IPS DF 6.9 (cell line): ENCODE results near the gene BICDL2.
A peak's percentile ranks its signal among the peaks of the same experiment; 100 is the strongest.
"Not testable (repeated sequence)": the region's sequence is repeated elsewhere in the genome, so short reads cannot be mapped to it uniquely, and the experiment has no call there.

Experiments used
- DNase-seq: peaks from one replicate; pipeline ENCODE4 v3.0.0-alpha.2; 2013; ENCODE audit warnings: low read depth, low spot score
- H3K27ac ChIP-seq: one replicate; pipeline ENCODE4 v1.5.1; 2013; ENCODE audit warnings: low read length, control low read depth
- H3K27me3 ChIP-seq: 2 replicates; pipeline ENCODE4 v1.6.1; 2013; ENCODE audit warnings: mild to moderate bottlenecking, low read length; ENCODE audit not compliant: control insufficient read depth, insufficient read depth
- H3K36me3 ChIP-seq: 2 replicates; pipeline ENCODE4 v1.6.1; 2013; ENCODE audit warnings: low read length; ENCODE audit not compliant: control insufficient read depth, insufficient read depth
- H3K4me1 ChIP-seq: 2 replicates; pipeline ENCODE4 v1.6.1; 2013; ENCODE audit warnings: low read length; ENCODE audit not compliant: control insufficient read depth, insufficient read depth
- H3K4me3 ChIP-seq: 2 replicates; pipeline ENCODE4 v1.5.1; 2013; ENCODE audit warnings: mild to moderate bottlenecking, low read length
- H3K9me3 ChIP-seq: 2 replicates; pipeline ENCODE4 v1.6.1; 2013; ENCODE audit warnings: low read length, inconsistent platforms; ENCODE audit not compliant: control insufficient read depth, insufficient read depth
- WGBS: extraction: QIAGEN DNeasy Blood & Tissue Kit; methylation state at CpG from one replicate; pipeline ENCODE4 v1.1.7; 2013; ENCODE audit warnings: mixed read lengths, missing lambda C conversion rate; ENCODE audit not compliant: insufficient read length, insufficient coverage; 5-methylcytosine and 5-hydroxymethylcytosine counted together

The BICDL2 gene, protein sequence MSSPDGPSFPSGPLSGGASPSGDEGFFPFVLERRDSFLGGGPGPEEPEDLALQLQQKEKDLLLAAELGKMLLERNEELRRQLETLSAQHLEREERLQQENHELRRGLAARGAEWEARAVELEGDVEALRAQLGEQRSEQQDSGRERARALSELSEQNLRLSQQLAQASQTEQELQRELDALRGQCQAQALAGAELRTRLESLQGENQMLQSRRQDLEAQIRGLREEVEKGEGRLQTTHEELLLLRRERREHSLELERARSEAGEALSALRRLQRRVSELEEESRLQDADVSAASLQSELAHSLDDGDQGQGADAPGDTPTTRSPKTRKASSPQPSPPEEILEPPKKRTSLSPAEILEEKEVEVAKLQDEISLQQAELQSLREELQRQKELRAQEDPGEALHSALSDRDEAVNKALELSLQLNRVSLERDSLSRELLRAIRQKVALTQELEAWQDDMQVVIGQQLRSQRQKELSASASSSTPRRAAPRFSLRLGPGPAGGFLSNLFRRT

DNA sequence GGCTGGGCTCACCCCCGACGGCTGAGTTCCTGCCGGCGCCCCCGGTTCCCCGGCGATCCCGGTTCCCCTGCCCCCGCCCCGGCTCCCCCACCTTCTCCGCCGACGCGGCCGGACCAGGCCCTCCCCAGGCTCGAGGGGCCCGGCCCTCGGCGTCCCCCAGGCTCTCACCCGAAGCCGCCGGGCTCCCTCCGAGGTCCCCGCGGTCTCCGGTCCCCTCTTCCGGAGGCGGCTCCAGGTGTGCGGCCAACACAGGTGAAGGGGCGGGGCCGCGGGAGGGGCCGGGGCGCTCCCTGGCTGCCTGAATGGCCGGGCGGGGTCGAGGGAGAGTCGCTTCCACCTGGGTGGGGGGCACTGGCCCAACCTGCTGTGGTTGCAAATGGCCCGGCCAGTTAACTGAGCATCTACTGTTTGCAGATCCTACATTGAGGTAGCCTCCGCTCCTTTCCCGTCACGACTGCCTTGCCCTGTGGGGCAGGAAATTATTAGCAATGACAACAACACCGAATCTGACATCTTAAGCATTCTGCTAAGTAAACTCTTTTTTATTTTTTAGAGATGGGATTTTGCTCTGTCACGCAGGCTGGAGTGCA is at the start of gene BICDL2:
Gene BICDL2 (minus strand): TSS at position 219 of the 590 bp plus-strand sequence. CDS start 1,448 bp downstream, outside the sequence.
- peaks cover 2% of the 10 kb centered on the region; the same call in 1 of the 2 replicates for H3K4me1 ChIP-seq
- peak within 1 kb of the TSS; percentile 60; the same call in 1 of the 2 replicates for H3K4me3 ChIP-seq
- no peaks in the 10 kb centered on the region for H3K36me3 ChIP-seq
- H3K9me3 ChIP-seq, result no peaks in the 10 kb centered on the region
- no peak for DNase-seq
- no CpG with 5 or more reads among the region's 44 CpGs for WGBS
- no peaks in the 10 kb centered on the region for H3K27me3 ChIP-seq
- no peak within 1 kb of the TSS for H3K27ac ChIP-seq

DNA sequence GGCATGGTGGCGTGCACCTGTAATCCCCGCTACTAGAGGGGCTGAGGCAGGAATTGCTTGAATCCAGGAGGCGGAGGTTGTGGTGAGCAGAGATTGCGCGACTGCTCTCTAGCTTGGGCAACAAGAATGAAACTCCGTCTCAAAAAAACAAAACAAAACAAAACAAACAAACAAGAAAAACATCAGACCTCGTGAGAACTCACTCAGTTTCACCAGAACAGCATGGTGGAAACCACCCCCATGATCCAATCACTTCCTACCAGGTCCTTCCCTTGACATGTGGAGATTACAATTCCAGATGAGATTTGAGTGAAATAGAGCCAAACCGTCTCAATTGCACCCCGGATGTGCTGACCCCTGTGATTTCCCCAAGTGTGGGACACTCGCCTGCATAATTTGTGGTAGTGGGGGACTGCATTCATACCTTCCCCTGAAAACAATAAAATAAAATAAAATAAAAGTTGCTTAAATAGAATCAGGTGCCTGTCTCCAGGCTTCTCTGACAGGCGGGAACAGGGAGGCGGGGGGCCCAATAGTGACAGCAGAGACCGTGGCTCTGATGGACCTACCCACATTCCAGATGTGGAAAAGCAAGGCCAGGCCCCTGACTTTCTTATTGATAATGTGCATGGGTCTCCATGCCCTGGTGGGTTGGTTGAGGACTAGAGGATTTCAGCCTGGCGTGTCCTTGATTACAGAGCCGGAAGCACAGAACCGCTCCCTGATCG is 49.3 kb upstream of the BICDL2 start:
- Histone ChIP-seq H3K9me3 (no peaks in the 10 kb centered on the region), H3K4me3 (no peak overlapping the region), H3K27me3 (no peaks in the 10 kb centered on the region), H3K36me3 (peaks cover 26% of the 10 kb centered on the region), H3K27ac (no peak overlapping the region), H3K4me1 (peaks cover 4% of the 10 kb centered on the region)
- no peak for DNase-seq
- WGBS, result no CpG with 5 or more reads among the region's 17 CpGs

DNA sequence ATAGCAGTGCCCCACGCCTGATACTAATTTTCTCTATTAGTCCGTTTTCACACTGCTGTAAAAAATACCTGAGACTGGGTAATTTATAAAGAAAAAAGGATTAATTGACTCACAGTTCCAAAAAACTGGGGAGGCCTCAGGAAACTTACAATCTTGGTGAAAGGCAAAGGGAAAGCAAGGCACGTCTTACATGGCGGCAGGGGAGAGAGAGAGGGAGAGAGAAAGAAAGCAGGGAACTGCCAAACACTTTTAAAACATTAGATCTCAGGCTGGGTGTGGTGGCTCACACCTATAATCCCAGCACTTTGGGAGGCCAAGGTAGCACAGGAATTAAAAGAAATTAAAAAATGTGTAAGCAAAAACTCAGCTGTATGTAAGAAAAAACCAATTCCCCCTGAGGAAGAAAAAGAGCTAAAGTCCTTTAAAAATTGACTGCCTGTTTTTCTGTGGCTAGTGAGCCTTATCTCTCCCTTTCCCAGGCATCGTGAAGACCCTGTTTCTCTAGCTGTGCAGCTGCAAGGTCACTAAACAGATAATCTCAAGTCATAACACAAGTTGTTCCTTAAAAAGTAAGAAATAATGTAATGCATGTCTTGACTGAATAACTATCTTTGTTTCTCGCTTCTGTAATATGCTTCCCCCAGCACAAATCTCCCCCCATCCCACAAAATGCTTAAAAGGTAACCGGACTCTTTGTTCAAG is 48.4 kb upstream of the BICDL2 start:
- no CpG with 5 or more reads among the region's 7 CpGs for WGBS
- DNase-seq, result no peak
- Histone ChIP-seq H3K36me3 (peaks cover 21% of the 10 kb centered on the region), H3K9me3 (no peaks in the 10 kb centered on the region), H3K27ac (no peak overlapping the region), H3K4me1 (peaks cover 4% of the 10 kb centered on the region), H3K27me3 (no peaks in the 10 kb centered on the region), H3K4me3 (no peak overlapping the region)

DNA sequence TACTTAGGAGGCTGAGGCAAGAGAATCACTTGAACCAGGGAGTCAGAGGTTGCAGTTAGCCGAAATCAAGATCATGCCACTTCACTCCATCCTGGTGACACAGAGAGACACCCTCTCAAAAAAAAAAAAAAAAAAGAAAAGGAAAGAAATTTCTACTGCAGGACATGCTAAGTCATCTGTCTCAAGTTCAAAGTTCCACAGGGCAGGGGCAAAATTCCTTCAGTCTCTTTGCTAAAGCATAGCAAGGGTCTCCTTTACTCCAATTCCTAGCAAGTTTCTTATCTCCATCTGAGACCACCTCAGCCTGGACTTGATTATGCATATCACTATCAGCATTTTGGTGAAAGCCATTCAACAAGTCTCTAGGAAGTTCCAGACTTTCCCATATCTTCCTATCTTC is 47.7 kb upstream of the BICDL2 start:
- peaks cover 15% of the 10 kb centered on the region for H3K36me3 ChIP-seq
- no peaks in the 10 kb centered on the region for H3K27me3 ChIP-seq
- H3K4me3 ChIP-seq, result no peak overlapping the region
- no peak for DNase-seq
- no peaks in the 10 kb centered on the region for H3K9me3 ChIP-seq
- no CpG with 5 or more reads among the region's 1 CpG for WGBS
- peaks cover 4% of the 10 kb centered on the region for H3K4me1 ChIP-seq
- H3K27ac ChIP-seq, result no peak overlapping the region

DNA sequence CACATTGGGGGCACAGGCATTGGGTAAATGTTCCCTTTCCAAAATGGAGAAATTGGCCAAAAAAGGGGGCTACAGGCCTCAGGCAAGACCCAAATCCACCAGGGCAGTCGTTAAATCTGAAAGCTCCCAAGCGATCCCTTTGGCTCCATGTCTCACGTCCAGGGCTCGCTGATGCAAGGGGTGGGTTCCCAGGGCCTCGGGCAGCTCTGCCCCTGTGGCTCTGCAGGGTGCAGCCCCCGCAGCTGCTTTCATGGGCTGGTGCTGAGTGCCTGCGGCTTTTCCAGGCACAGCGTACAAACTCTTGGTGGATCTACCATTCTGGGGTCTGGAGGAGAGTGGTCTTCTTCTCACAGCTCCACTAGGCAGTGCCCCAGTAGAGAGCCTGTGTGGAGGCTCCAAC is 46.7 kb upstream of the BICDL2 start:
- not testable (repeated sequence) for H3K36me3 ChIP-seq, H3K27me3 ChIP-seq, H3K4me1 ChIP-seq, H3K9me3 ChIP-seq, H3K27ac ChIP-seq, H3K4me3 ChIP-seq, DNase-seq
- WGBS, result no CpG with 5 or more reads among the region's 8 CpGs

DNA sequence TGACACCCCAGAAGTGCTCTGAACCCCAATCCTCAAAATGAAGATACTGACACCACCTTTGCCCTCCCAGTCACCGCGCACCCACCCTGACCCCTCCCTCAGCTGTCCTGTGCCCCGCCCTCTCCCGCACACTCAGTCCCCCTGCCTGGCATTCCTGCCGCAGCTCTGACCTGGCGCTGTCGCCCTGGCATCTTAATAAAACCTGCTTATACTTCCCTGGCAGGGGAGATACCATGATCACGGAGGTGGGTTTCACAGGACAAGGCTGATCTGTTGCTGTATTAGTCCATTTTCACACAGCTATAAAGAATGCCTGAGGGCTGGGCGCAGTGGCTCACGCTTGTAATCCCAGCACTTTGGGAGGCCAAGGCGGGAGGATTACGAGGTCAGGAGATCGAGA is 45.2 kb upstream of the BICDL2 start:
- not testable (repeated sequence) for DNase-seq, H3K27me3 ChIP-seq, H3K4me3 ChIP-seq, H3K36me3 ChIP-seq, H3K27ac ChIP-seq, H3K9me3 ChIP-seq, H3K4me1 ChIP-seq
- no CpG with 5 or more reads among the region's 13 CpGs for WGBS

DNA sequence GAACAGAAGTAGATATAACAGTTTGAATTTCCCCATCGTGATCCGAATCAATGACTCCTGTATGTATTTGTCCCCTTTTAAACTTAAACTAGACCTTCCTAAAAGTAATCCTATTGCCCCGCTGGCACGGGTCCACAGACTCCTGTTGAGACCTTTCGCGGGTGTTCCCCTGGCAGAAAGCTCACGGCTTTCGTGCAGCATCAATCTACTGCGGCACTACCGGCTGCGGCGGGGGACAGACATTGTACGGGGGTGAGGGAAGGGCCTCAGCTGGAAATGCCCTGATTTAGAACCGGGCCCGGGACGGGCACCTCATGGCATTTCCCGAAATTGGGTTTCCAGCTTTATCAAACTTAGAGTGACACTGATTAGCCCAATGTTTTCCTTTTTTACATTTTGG is 43.3 kb upstream of the BICDL2 start:
- Histone ChIP-seq H3K36me3 (no peaks in the 10 kb centered on the region), H3K27me3 (no peaks in the 10 kb centered on the region), H3K9me3 (no peaks in the 10 kb centered on the region), H3K27ac (no peak overlapping the region), H3K4me3 (no peak overlapping the region), H3K4me1 (peaks cover 5% of the 10 kb centered on the region; the same call in 1 of the 2 replicates)
- DNase-seq, result no peak
- WGBS, result no CpG with 5 or more reads among the region's 17 CpGs

DNA sequence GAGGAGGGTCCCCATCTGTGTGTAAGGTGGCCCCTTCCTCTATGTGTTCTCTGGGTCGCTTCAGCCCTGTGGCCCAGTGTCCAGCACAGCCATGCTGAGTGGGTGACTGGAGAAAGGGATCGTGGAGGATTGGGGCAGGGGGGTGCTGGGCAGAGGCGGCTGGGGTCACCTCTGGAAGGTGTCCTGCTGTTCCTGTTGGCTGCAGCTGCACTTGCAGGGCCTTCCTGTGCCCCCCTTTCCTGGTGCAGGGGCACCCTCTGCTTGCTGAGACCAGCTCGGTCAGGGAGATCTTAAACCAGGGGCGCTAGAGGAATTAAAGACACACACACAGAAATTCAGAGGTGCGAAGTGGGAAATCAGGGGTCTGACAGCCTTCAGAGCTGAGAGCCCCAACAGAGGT is 39.8 kb upstream of the BICDL2 start:
- Histone ChIP-seq H3K4me1 (peaks cover 5% of the 10 kb centered on the region), H3K27ac (no peak overlapping the region), H3K4me3 (no peak overlapping the region), H3K27me3 (no peaks in the 10 kb centered on the region), H3K36me3 (no peaks in the 10 kb centered on the region), H3K9me3 (no peaks in the 10 kb centered on the region)
- no CpG with 5 or more reads among the region's 6 CpGs for WGBS
- DNase-seq, result no peak

DNA sequence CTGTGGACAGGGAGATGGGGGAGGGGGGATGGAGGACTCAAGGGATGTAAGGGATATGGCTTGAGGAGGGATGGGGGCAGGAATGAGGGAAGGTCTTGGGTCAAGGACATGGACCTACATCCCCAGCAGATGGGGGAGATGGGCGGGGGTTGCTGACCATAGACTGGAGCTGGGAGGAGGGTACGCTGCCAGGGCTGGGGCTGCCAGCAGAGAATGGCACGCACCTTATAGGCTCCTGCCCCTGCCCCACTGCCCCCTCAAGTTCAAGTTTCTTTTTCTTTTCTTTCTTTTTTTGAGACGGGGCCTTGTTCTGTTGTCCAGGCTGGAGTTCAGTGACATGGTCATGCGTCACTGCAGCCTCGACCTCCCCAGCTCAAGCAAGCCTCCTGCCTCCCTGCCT is 39.2 kb upstream of the BICDL2 start:
- H3K4me1 ChIP-seq, H3K27me3 ChIP-seq, H3K4me3 ChIP-seq, H3K9me3 ChIP-seq, H3K36me3 ChIP-seq, DNase-seq, H3K27ac ChIP-seq: not testable (repeated sequence)
- WGBS, result no CpG with 5 or more reads among the region's 6 CpGs

DNA sequence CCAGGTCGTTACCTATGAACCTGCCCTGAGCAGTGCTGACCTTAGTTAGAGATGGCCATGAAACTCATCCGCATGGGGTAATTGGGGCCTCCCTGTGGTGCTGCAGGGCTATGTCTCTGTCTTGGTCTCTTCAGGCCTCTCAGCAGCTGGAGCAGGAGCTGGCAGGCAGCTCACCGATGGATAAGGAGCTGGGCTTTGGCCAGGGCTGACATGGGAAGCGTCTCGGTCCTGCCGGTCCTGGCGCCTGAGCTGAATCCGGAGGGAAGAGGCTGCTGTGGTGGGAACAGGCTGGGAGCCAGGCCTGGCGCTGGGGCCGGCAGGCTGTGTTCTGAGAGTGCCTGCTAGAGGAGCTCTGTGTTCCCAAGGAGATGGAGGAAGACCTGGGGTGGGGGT is 38.8 kb upstream of the BICDL2 start:
- H3K9me3 ChIP-seq, result no peaks in the 10 kb centered on the region
- H3K27ac ChIP-seq, result no peak overlapping the region
- no peak overlapping the region for H3K4me3 ChIP-seq
- DNase-seq, result no peak
- H3K27me3 ChIP-seq, result no peaks in the 10 kb centered on the region
- no peaks in the 10 kb centered on the region for H3K36me3 ChIP-seq
- peaks cover 5% of the 10 kb centered on the region for H3K4me1 ChIP-seq
- no CpG with 5 or more reads among the region's 10 CpGs for WGBS
